ENCODE measurements around the gene ITGB3BP.
"Not testable (repeated sequence)": the region's sequence is repeated elsewhere in the genome, so short reads cannot be mapped to it uniquely, and the experiment has no call there.

Gene ITGB3BP

DNA sequence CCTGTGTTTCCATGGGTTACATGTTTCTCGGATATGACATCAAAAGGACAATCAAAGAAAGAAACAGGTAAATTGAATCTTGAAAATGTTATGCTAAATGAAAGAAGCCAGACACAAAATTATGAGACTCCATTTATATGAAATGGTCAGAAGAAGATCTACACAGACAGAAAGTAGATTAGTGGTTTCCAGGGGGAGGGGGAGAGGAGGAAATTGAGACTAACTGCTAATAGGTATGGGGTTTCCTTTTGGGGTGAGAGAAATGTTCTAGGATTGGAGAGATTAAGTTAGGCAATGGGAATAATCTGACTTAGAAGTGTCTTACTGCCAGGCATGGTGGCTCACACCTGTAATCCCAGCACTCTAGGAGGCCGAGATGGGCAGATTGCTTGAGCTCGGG, 21.8 kb downstream of the ITGB3BP start:
- DNase-seq, result no peak

- DNase-seq, result no peak
Measured at GRCh38 chr1:63498106-63498505, 24.9 kb downstream of the ITGB3BP start.

DNA sequence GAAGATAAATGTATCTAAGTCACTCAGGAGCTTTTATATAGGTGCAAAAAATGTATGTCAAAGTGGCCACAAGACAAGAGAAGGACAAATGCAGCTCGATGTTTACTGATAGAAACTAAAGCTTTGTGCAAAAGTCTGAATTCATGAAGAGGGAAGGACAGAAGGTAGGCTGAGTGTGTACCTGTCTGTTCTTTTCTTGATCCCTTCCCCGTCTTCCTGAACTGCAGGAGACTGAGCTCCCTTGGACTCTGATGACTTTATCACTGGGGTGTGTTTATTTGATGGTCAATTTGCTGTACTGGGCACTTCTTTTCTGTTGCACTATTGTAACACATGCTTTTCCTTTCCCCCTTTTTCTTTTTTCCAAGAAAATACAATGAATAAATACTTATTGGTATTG, 25.4 kb downstream of the ITGB3BP start:
- no peak for DNase-seq

- no peak for DNase-seq
Measured at GRCh38 chr1:63487336-63488065, 35.5 kb downstream of the ITGB3BP start.

DNA sequence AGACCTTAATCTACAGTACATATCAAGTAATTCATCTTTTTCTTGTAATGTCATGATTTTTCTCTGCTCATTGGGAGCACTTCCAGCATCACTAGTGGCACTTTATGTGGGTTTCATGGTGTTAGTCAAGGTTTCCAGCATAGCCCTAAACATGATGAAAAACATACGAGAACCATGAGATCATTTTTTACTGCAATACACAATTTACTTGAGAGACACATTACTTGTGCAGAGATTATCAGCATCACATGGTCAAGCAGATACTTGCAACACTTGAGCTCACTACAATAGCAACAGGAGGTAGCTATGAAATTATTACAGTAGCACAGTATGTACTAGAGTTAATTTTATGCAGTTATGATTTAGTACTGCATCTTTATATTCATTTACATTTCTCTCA, 36.4 kb downstream of the ITGB3BP start:
- no peak for DNase-seq

GRCh38 chr1:63480057-63480456, 43.0 kb downstream of the ITGB3BP start:
- no peak for DNase-seq

DNA sequence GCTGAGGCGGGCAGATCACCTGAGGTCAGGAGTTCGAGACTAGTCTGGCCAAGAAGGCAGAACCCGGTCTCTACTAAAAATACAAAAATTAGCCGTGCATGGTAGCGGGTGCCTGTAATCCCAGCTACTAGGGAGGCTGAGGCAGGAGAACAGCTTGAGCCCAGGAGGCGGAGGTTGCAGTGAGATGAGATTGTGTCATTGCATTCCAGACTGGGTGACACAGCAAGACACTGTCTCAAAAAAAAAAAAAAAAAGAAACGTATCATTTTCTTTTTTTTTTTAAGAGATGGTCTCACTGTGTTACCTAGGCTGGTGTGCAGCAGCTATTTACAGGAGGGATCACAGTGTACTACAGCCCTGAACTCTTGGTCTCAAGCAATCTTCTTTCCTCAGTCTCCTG, 47.3 kb downstream of the ITGB3BP start:
- DNase-seq, result no peak

- DNase-seq, result not testable (repeated sequence)
Measured at GRCh38 chr1:63468683-63469082, 54.3 kb downstream of the ITGB3BP start.

DNA sequence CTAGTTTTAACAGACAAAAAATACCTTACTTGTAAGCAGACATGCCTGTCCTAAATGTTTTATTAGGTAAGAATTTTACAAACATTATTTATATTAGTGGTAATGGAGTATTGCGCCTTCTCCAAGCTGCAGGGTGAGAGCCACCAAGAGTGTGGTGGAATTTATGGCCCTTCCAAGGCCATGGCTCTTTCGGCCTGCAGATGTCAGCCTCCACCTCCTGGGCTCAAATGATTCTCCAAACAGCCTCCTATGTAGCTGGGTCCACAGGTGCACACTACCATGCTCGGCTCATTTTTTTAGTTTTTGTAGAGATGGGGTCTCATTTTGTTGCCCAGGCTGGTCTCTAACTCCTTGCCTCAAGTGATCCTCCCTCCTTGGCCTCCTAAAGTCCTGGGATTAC, 56.3 kb downstream of the ITGB3BP start:
- no peak for DNase-seq

GRCh38 chr1:63466181-63466580, 56.8 kb downstream of the ITGB3BP start:
- DNase-seq, result no peak

- no peak for DNase-seq
Measured at GRCh38 chr1:63463248-63463647, 59.8 kb downstream of the ITGB3BP start.

GRCh38 chr1:63461661-63462230, 61.3 kb downstream of the ITGB3BP start:
- DNase-seq, result no peak

GRCh38 chr1:63458750-63459149, 64.3 kb downstream of the ITGB3BP start:
- no peak for DNase-seq

- no peak for DNase-seq
Measured at GRCh38 chr1:63454269-63454668, 68.8 kb downstream of the ITGB3BP start.

DNA sequence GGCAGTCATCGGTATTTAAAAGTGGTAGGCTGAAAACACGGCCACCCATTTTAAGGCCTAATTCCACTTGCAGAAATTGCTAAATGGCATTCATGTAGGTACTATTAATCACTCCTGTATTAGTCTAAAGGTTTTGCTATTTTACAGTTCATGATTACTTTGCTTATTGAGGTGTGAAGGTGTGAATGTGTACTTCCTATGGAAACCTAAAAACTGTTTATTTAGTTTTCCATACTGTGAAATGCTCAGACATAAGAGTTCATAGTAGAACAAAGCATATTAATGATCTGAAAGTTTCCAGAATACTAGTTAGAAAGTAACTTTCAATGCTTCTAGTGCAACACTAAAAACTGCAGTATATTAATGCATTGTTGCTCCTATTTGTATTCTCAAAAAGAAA, 69.8 kb downstream of the ITGB3BP start:
- no peak for DNase-seq

DNA sequence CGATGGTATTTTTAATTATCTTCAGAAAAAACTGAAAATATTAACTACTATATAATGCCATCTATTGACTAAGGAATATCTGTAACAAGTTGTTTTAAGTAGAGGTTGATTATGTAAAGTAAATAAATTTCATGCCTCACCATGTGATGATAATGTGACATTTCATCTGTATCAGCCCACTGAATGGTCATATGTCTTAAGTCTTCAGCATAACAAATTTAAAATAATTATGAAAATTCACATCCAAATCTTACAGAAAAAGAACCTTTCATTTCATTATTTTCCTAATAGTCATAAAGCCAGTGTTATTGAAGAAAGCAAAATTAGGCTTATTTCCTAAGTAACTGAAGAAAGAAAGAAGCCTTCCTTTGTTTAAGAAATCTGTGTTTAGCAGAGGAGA, 72.6 kb downstream of the ITGB3BP start:
- DNase-seq, result no peak

- no peak for DNase-seq
Measured at GRCh38 chr1:63448731-63449246, 74.2 kb downstream of the ITGB3BP start.

DNA sequence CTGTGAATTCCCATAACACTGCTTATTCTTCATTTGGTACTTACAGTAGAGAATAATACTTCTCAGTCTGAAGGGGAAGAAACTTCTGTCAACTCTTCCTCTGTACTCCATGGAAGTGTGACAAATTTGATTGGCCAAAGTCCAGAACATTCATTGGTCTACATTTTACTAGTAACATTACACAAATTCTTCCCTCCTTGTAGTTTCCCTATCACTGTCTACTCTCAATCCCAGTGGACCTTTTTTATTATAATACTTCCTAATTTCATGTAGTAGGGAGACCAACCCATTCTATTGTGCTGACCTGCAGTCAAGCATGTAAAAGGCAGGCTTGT, 80.9 kb downstream of the ITGB3BP start:
- DNase-seq, result no peak

GRCh38 chr1:63435161-63435560, 87.9 kb downstream of the ITGB3BP start:
- DNase-seq, result no peak

DNA sequence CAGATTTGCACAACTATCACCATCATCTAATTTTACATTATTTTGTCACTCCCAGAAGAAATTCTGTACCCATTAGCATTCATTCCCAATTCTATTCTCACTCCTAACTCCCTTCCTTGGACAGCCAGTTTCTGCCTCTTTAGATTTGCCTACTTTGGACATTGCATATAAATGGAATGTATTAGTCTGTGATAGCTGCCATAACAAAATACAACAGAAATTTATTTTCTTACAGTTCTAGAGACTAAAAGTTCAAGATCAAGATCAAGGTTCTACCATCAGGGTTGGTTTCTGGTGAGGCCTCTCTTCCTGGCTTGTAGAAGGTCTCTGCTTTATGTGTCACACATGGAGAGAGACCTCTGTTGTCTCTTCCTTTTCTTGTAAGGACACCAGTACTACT, 93.7 kb downstream of the ITGB3BP start:
- DNase-seq, result no peak

DNA sequence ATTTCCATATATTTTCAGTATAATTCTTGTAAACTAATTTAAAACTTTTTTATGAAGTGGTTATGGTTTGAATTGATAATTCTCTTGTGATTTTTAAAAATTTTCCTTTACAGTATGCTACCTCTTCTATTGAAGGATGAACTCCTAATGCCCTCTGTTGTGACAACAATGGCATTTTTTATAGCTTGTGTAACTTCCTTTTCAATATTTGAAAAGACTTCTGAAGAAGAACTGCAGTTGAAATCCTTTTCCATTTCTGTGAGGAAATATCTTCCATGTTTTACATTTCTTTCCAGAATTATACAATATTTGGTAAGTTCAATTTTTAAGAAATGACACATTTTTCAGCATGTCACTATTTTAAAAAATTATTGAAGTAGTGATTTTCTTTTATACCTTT, 94.2 kb downstream of the ITGB3BP start:
- no peak for DNase-seq

DNA sequence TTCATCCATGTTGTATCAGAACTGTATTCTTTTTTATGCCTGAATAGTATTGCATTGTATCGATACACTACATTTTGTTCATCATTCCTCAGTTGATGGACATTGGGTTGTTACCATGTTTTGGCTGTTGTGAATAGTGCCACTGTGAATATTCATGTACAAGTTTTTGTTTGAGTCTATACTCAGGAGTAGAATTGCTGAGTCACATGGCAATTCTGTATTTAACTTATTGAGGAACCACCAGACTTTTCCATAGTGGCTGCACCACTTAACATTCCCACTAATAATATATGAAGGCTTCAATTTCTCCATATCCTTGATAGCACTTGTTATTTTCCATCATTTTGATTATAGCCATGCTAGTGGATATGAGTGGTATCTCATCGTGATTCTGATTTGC, 99.4 kb downstream of the ITGB3BP start:
- no peak for DNase-seq

DNA sequence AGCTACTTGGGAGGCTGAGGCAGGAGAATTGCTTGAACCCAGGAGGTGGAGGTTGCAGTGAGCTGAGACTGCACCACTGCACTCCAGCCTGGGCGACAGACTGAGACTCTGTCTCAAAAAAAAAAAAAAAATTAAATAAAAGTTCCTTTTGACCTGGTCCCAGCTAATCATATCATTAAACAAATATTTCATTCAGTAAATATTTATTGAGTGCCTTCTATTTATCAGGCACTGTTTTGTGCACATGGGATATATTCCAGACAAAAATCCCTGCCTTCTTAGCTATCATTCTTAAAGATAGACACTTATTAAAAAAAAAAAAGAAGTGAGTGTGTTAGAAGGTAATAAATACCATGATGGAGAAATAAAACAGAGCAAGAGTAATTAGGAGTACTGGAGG, 102.3 kb downstream of the ITGB3BP start:
- not testable (repeated sequence) for DNase-seq

GRCh38 chr1:63418101-63418500, 104.9 kb downstream of the ITGB3BP start:
- no peak for DNase-seq

All from NCI-H2081 treated with DMSO at 0.1 percent for 48 hours (cell line).